ENCODE data around the gene MRPL30. TPM values are rescaled to one million over a fixed set of nuclear protein-coding genes. Genes with fewer than 3 reads are reported as not detected.
A peak's percentile ranks its signal among the peaks of the same experiment; 100 is the strongest.

Gene MRPL30
- total and polyA plus RNA-seq, 12 donors, result 16.8 to 51.5 (median 30.5) TPM

GRCh38 chr2:99152199-99152895 is 28.6 kb upstream of the MRPL30 start:
- no peak overlapping the region for H3K27ac ChIP-seq
- intact Hi-C loops (cut with DNase I), result no loop called here
- no peaks in the 10 kb centered on the region for H3K27me3 ChIP-seq
- no peak for DNase-seq
- TF ChIP-seq POLR2A (IDR thresholded peaks at IDR 0.05) (no peak), CTCF (IDR thresholded peaks at IDR 0.05) (no peak)
- no peak overlapping the region for H3K4me3 ChIP-seq
- peaks cover 0 to 24% of the 10 kb centered on the region in 2 donors for H3K4me1 ChIP-seq (replicated peaks in 1 of 2)
- H3K36me3 ChIP-seq (replicated peaks in 1 of 2), result no peaks in the 10 kb centered on the region
- 88 to 92% (median 90%) methylated on average over 7 of the region's 7 CpGs for WGBS, 4 donors
- H3K9me3 ChIP-seq (replicated peaks in 1 of 3), result no peaks in the 10 kb centered on the region

GRCh38 chr2:99153921-99154604 is 26.9 kb upstream of the MRPL30 start:
- TF ChIP-seq POLR2A (IDR thresholded peaks at IDR 0.05), result no peak
- no peak for TF ChIP-seq CTCF (IDR thresholded peaks at IDR 0.05)
- Histone ChIP-seq H3K4me1 (replicated peaks in 1 of 2) (peaks cover 0 to 24% of the 10 kb centered on the region in 2 donors), H3K4me3 (peak overlapping the region in 3 of 4 donors; percentile 62 to 90 (median 82)), H3K9me3 (replicated peaks in 1 of 3) (no peaks in the 10 kb centered on the region), H3K27ac (peak overlapping the region in 4 of 5 donors; percentile 68 to 96 (median 92)), H3K27me3 (no peaks in the 10 kb centered on the region), H3K36me3 (replicated peaks in 1 of 2) (no peaks in the 10 kb centered on the region)
- 34 to 43% (median 37%) methylated on average over 9 to 12 of the region's 12 CpGs for WGBS, 4 donors
- intact Hi-C loops (cut with DNase I), result no loop called here
- DNase-seq, result peak in 4 of 7 donors; percentile 15 to 58 (median 24)

DNA sequence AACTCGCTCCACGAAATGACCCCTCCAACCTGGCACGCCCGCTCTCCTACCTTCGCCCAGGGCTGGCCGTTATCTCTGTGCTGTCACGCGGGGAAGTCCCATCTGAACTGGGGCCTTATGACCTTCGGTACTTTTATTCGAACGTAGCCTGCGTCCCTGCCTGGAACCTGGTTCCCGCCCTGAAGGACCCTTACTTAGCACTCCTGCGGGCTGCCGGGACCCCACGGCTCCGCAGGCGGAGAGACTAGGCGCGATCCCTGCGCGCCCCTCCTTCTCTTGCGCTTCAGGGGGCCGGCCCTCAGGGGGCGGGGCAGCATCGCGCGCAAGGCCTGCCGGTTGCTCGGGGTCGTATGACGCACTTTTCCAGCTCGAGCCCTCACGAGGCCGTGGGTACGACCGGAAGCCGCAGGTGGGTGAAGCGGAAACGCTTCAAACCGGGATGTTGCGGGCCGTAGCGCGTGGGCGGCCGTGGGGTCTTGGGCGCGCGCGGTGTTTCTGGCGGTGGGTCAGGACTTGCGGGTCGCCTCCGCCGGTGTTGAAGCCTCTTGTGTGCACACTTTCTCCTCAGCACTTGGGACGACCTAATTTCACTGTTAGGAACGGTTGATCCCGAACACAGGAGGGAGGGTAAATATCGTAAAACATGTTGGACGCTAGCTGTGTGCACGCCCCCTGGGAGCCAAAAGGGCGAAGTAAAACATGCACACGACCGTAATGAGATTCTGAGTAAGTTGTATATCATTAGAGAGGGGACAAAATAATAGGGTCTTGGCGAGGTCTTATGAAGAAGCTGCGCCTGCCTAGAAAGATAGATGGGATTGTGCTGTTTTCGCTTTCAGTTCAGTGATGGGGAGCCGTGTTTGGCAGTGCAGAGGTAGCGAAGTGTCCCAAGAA is 26.1 kb upstream of the MRPL30 start, which contains the start of the genes LIPT1 and TSGA10:
Gene LIPT1 (plus strand): TSS at position 325 of the 894 bp plus-strand sequence. CDS start 6,991 bp downstream, outside the sequence.
Gene TSGA10 (minus strand): TSS at position 300 of the 894 bp plus-strand sequence. CDS start 45,503 bp downstream, outside the sequence.
- Histone ChIP-seq H3K9me3 (replicated peaks in 1 of 3) (no peaks in the 10 kb centered on the region), H3K4me1 (replicated peaks in 1 of 2) (peaks cover 0 to 24% of the 10 kb centered on the region in 2 donors), H3K27me3 (no peaks in the 10 kb centered on the region), H3K27ac (peak within 1 kb of the TSS; percentile 45 to 96 (median 92)), H3K36me3 (replicated peaks in 1 of 2) (no peaks in the 10 kb centered on the region), H3K4me3 (peak within 1 kb of the TSS; percentile 36 to 90 (median 72))
- DNase-seq, result peak; percentile 92 to 96 (median 95)
- TF ChIP-seq CTCF (IDR thresholded peaks at IDR 0.05) (peak in 1 of 6 experiments; percentile 12), POLR2A (IDR thresholded peaks at IDR 0.05) (peak; percentile 74 to 89)
- intact Hi-C loops (cut with DNase I), result no loop called here
- 0 to 1% (median 0%) methylated on average over 35 to 70 of the region's 70 CpGs for WGBS, 4 donors

Data from adrenal gland (tissue), 12 donors.